Keratinocyte (primary cell): Measurements from ENCODE around the gene BCL6B. TPM values are rescaled to one million over a fixed set of nuclear protein-coding genes. Genes with fewer than 3 reads are reported as not detected.
A peak's percentile ranks its signal among the peaks of the same experiment; 100 is the strongest.
"Not testable (repeated sequence)": the region's sequence is repeated elsewhere in the genome, so short reads cannot be mapped to it uniquely, and the experiment has no call there.

Source experiments
- DNase-seq: peaks from one replicate; pipeline ENCODE4 v3.0.0-alpha.2; 2011; ENCODE audit warnings: low read depth, missing footprints, low spot score
- FAIRE-seq: peaks from 2 replicates; lab custom pipeline; 2011; peaks lifted over from hg19 to GRCh38; lab: Jason Lieb, UNC
- H2AFZ ChIP-seq: 2 replicates; pipeline ENCODE4 v1.6.0; 2012; ENCODE audit warnings: low read length, control low read depth, inconsistent platforms; ENCODE audit not compliant: control insufficient read depth
- H3K27ac ChIP-seq: 2 replicates; pipeline ENCODE4 v1.5.1; 2011; ENCODE audit warnings: low read length; ENCODE audit not compliant: control insufficient read depth, insufficient read depth
- H3K27me3 ChIP-seq: 3 replicates; pipeline ENCODE4 v1.6.0; 2011; ENCODE audit warnings: low read length; ENCODE audit not compliant: control insufficient read depth, insufficient read depth; ENCODE audit errors: extremely low read depth
- H3K36me3 ChIP-seq, 2 experiments: 2 replicates in 1 of 2; 3 replicates in 1 of 2; pipeline ENCODE4 v1.5.1; 2011; ENCODE audit warnings: low read length in 2 of 2, mild to moderate bottlenecking in 1 of 2; ENCODE audit not compliant: control insufficient read depth in 2 of 2, insufficient read depth in 2 of 2; ENCODE audit errors: extremely low read depth in 1 of 2
- H3K4me1 ChIP-seq: 3 replicates; pipeline ENCODE4 v1.5.1; 2011; ENCODE audit warnings: low read length; ENCODE audit not compliant: control insufficient read depth, insufficient read depth; ENCODE audit errors: extremely low read depth
- H3K4me2 ChIP-seq: 3 replicates; pipeline ENCODE4 v1.6.0; 2011; ENCODE audit warnings: low read depth, low read length; ENCODE audit not compliant: control insufficient read depth, insufficient read depth; ENCODE audit errors: extremely low read depth
- H3K4me3 ChIP-seq, 3 experiments: fragments of 200-600 bp in 1 of 3; sonication (generic) in 1 of 3; 2 replicates in 2 of 3; 3 replicates in 1 of 3; pipeline ENCODE4 v1.5.1; 2011 to 2016; ENCODE audit warnings: low read length in 3 of 3, mild to moderate bottlenecking in 3 of 3, control low read depth in 2 of 3, inconsistent platforms in 1 of 3, low read depth in 1 of 3, mixed read lengths in 1 of 3, mixed run types in 1 of 3, moderate library complexity in 1 of 3; ENCODE audit not compliant: control insufficient read depth in 2 of 3, insufficient read depth in 2 of 3; ENCODE audit errors: extremely low read depth in 1 of 3
- H3K79me2 ChIP-seq: 2 replicates; pipeline ENCODE4 v1.6.0; 2012; ENCODE audit warnings: low read length; ENCODE audit not compliant: control insufficient read depth, insufficient read depth
- H3K9ac ChIP-seq: 3 replicates; pipeline ENCODE4 v1.6.0; 2011; ENCODE audit warnings: low read length; ENCODE audit not compliant: control insufficient read depth, insufficient read depth; ENCODE audit errors: extremely low read depth
- H3K9me1 ChIP-seq: 3 replicates; pipeline ENCODE4 v1.6.0; 2011; ENCODE audit warnings: low read length; ENCODE audit not compliant: control insufficient read depth, insufficient read depth; ENCODE audit errors: extremely low read depth
- H3K9me3 ChIP-seq: 2 replicates; pipeline ENCODE4 v1.5.1; 2012; ENCODE audit warnings: low read depth, low read length; ENCODE audit not compliant: control insufficient read depth
- H4K20me1 ChIP-seq: 3 replicates; pipeline ENCODE4 v1.6.0; 2011; ENCODE audit warnings: low read length; ENCODE audit not compliant: control insufficient read depth, insufficient read depth; ENCODE audit errors: extremely low read depth
- CTCF ChIP-seq, 3 experiments: IDR thresholded peaks in 1 of 3; conservative IDR thresholded peaks in 1 of 3; optimal IDR thresholded peaks in 1 of 3; 2 replicates in 2 of 3; 3 replicates in 1 of 3; pipeline versions ENCODE3 to v1.5.1; 2011; ENCODE audit warnings: low read length in 3 of 3, mild to moderate bottlenecking in 3 of 3, moderate library complexity in 2 of 3, control low read depth in 1 of 3, inconsistent platforms in 1 of 3; ENCODE audit not compliant: insufficient read depth in 2 of 3; ENCODE audit errors: extremely low read depth in 1 of 3
- EZH2 ChIP-seq: IDR thresholded peaks from one replicate; pipeline ENCODE4 v1.6.1; 2012; ENCODE audit warnings: inconsistent platforms, mild to moderate bottlenecking, low read length, moderate library complexity
- dilution Hi-C: fragments of 300-500 bp; cut with MboI; formaldehyde crosslinking; loops from one replicate; pipeline ENCODE4 v1.7.0; 2020; ENCODE audit warnings: low sequenced_read_pairs; ENCODE audit not compliant: extremely low pct_ligation_motif_present
- polyA minus RNA-seq, 3 experiments: library from RNA; depleted of rRNA, polyadenylated mRNA; stranded (reverse); fragments of >200 nt; gene quantifications; 1 replicate in 1 of 3; 2 replicates in 1 of 3; 3 replicates in 1 of 3; pipeline ENCODE4 v1.2.3, GENCODE V29; 2011
- polyA plus RNA-seq, 5 experiments: library from polyadenylated mRNA; depleted of rRNA in 3 of 5; stranded (reverse) in 3 of 5; stranded (forward) in 1 of 5; unstranded in 1 of 5; fragments of >200 nt; gene quantifications; 1 replicate in 1 of 5; 2 replicates in 3 of 5; 3 replicates in 1 of 5; pipeline versions ENCODE4 v1.2.1 to v1.2.3, GENCODE V29; 2011 to 2012; ENCODE audit warnings: missing spikeins in 2 of 5, low read depth in 1 of 5, low replicate concordance in 1 of 5

The BCL6B gene
- polyA plus RNA-seq (not detected in 3 replicates), polyA minus RNA-seq (not detected in 3 replicates)
- polyA plus RNA-seq (2011; ENCODE audit: low read depth) = 0.17 TPM
- polyA plus RNA-seq (2011; cell fraction: cytosol; rRNA removed) = not detected in 2 replicates
- polyA plus RNA-seq (2011; cell fraction: nucleus; rRNA removed) = not detected in 2 replicates
- polyA plus RNA-seq (2012; ENCODE audit: low replicate concordance) = 0.13 TPM in 1 of 2 replicates, not detected in the other
- polyA minus RNA-seq (2011; cell fraction: cytosol; rRNA and poly(A)+ RNA removed) = not detected
- polyA minus RNA-seq (2011; cell fraction: nucleus; rRNA and poly(A)+ RNA removed) = not detected in 2 replicates

GRCh38 chr17:7022781-7023571 lies at the start of gene BCL6B:
TSS of gene BCL6B (plus strand) at chr17:7023050. CDS start at chr17:7023672, 622 bp downstream.
- Histone ChIP-seq H3K4me2 (peak within 1 kb of the TSS; percentile 56), H3K79me2 (no peaks in the 10 kb centered on the region), H3K9me3 (no peaks in the 10 kb centered on the region), H3K27ac (no peak within 1 kb of the TSS), H3K27me3 (peaks cover 12% of the 10 kb centered on the region), H4K20me1 (no peaks in the 10 kb centered on the region), H3K4me1 (peaks cover 2% of the 10 kb centered on the region), H2AFZ (peak within 1 kb of the TSS; percentile 70), H3K9ac (peak within 1 kb of the TSS; percentile 18), H3K9me1 (no peaks in the 10 kb centered on the region), H3K36me3 (no peaks in the 10 kb centered on the region), H3K4me3 (peak within 1 kb of the TSS in 2 of 3 experiments; percentile 10 to 23)
- FAIRE-seq = no peak
- DNase-seq = no peak
- no peak for TF ChIP-seq CTCF (optimal IDR thresholded peaks at IDR 0.05 in 1 of 3, IDR thresholded peaks at IDR 0.05 in 1 of 3, conservative IDR thresholded peaks at IDR 0.05 in 1 of 3; ENCODE audit: extremely low read depth in 1 of 3, insufficient read depth in 2 of 3, low read length in 3 of 3)
- TF ChIP-seq EZH2 = no peak
- dilution Hi-C loops = no loop called here

GRCh38 chr17:6979440-6979839 lies 43.4 kb upstream of the BCL6B start:
- H3K4me3 ChIP-seq, H3K9me1 ChIP-seq, H3K4me1 ChIP-seq, H2AFZ ChIP-seq, H3K27ac ChIP-seq, H3K27me3 ChIP-seq, H4K20me1 ChIP-seq, H3K79me2 ChIP-seq, H3K4me2 ChIP-seq, FAIRE-seq, dilution Hi-C loops, H3K9me3 ChIP-seq, DNase-seq, H3K9ac ChIP-seq, H3K36me3 ChIP-seq: not testable (repeated sequence)
